Activated CD4-positive, alpha-beta T cell treated with anti-CD3 and anti-CD28 coated beads, Interleukin-2, amount 10 ng/mL, durations not matched to agents 24 days and 14 days (primary cell): ENCODE measurements around the gene PRLH. TPM values are rescaled to one million over a fixed set of nuclear protein-coding genes. Genes with fewer than 3 reads are reported as not detected.
A peak's percentile ranks its signal among the peaks of the same experiment; 100 is the strongest.
"Not testable (repeated sequence)": the region's sequence is repeated elsewhere in the genome, so short reads cannot be mapped to it uniquely, and the experiment has no call there.

Experiments used
- DNase-seq: peaks from one replicate; pipeline ENCODE4 v3.0.0; 2022
- H3K27ac Mint-ChIP-seq: one replicate; pipeline ENCODE4 v1.8.0; 2022; ENCODE audit warnings: mild to moderate bottlenecking, mixed read lengths
- H3K27me3 Mint-ChIP-seq: one replicate; pipeline ENCODE4 v1.8.0; 2022; ENCODE audit warnings: mixed read lengths
- H3K36me3 Mint-ChIP-seq: one replicate; pipeline ENCODE4 v1.8.0; 2022; ENCODE audit warnings: low read depth, mild to moderate bottlenecking, mixed read lengths
- H3K4me1 Mint-ChIP-seq: one replicate; pipeline ENCODE4 v1.8.0; 2021; ENCODE audit warnings: mixed read lengths
- H3K4me3 Mint-ChIP-seq: one replicate; pipeline ENCODE4 v1.8.0; 2022; ENCODE audit warnings: mild to moderate bottlenecking, moderate library complexity, mixed read lengths
- H3K9me3 Mint-ChIP-seq: one replicate; pipeline ENCODE4 v1.8.0; 2021; ENCODE audit warnings: mixed read lengths
- intact Hi-C: fragments of 100-400 bp; cut with micrococcal nuclease; formaldehyde crosslinking; loops from one replicate; pipeline ENCODE4 v1.15.1; 2023
- total RNA-seq: library from RNA; stranded (reverse); gene quantifications from 2 replicates; pipeline ENCODE4 v1.2.3, GENCODE V29; 2022

Gene PRLH
- total RNA-seq, 1 donor from 2014 or later = not detected

DNA sequence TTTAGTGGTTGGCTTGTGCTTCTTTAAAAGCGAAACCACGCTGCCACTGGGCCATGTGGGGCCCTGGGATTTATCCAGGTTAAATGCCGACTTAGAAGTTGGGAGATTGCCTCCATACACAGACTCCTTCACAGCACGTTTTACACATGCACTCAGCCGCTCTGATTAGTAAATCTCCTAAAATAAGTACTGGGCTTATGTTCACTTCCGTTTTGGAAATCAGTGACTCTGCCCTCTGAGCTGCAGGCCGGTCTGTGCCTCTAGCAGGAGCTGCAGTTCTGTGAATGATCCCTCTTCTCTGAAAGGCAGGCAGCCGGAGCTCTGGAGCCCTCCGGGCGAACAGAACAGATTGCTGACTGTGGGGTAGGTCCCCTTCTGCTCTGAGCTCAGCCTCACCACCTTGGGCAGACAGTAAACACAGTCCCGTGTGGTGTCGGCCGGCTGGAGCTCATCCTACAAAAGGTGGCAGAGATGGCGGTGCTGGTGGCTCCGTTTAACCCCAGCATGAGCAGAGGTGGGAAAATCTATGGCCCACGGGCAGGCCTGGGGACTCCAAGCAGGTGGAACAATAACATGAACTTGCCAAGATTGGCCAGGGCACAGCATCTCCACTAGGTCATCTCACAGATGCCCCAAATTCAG lies 34.0 kb downstream of the PRLH start:
- H3K9me3 Mint-ChIP-seq = no peaks in the 10 kb centered on the region
- H3K4me1 Mint-ChIP-seq = peaks cover 22% of the 10 kb centered on the region
- H3K4me3 Mint-ChIP-seq = no peak overlapping the region
- DNase-seq = no peak
- no peaks in the 10 kb centered on the region for H3K27me3 Mint-ChIP-seq
- no peak overlapping the region for H3K27ac Mint-ChIP-seq
- H3K36me3 Mint-ChIP-seq = no peaks in the 10 kb centered on the region
- intact Hi-C loops = no loop called here

DNA sequence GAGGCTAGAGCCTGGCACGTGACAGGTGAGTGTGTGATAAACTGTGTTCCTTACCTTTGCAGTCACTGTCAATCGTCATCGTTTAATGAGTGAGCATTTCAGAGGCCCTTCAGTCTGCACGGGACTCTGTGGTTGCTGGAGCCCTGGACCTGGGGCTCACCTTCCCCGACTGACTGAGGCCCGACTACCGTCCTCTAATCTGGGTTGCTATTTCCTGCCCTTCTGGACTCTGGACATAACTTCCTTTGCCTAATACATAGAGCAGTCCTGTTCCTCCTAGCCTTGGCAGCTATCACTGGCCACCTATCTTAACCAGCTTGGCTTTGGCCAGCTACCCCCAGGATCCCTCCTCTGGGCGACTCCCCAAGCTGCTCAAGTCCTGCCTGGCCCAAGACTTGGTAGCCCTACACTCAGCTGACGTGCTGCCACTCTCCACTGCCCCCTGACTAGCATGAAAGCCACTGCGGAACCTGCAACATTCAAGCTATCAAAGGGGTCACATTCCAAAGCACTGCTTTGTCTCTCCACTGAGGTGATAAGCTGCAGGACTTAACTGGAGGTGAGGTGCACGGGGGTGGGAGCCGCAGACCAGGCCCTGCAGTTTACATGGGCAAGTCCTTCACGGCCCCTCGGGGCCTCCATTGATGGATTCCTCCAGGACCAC lies 35.2 kb downstream of the PRLH start:
- DNase-seq = no peak
- peaks cover 22% of the 10 kb centered on the region for H3K4me1 Mint-ChIP-seq
- intact Hi-C loops = no loop called here
- no peaks in the 10 kb centered on the region for H3K36me3 Mint-ChIP-seq
- no peak overlapping the region for H3K4me3 Mint-ChIP-seq
- no peaks in the 10 kb centered on the region for H3K27me3 Mint-ChIP-seq
- H3K27ac Mint-ChIP-seq = no peak overlapping the region
- H3K9me3 Mint-ChIP-seq = no peaks in the 10 kb centered on the region

DNA sequence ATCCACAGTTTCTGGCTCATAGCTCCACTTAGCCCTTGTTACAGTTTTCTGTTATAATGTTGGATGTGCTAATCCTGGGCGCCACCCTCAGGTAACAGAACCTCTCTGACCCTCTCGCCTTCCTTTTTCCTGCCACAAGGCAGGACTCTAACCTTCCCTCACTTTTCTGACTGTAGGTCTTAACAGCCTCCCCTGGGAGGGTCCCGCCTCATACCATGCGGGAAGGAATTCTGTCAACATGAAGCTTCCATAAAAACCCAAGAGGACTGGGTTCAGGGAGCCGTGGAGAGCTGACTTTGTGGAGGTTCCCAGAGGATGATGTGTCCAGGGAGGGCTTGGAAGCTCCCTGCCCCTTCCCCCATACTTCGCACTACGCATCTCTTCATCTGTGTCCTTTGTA lies 36.0 kb downstream of the PRLH start:
- Mint-ChIP-seq H3K4me3 (no peak overlapping the region), H3K9me3 (no peaks in the 10 kb centered on the region), H3K4me1 (peaks cover 22% of the 10 kb centered on the region), H3K27ac (peak overlapping the region; percentile 9), H3K27me3 (no peaks in the 10 kb centered on the region), H3K36me3 (no peaks in the 10 kb centered on the region)
- intact Hi-C loops = no loop called here
- no peak for DNase-seq

DNA sequence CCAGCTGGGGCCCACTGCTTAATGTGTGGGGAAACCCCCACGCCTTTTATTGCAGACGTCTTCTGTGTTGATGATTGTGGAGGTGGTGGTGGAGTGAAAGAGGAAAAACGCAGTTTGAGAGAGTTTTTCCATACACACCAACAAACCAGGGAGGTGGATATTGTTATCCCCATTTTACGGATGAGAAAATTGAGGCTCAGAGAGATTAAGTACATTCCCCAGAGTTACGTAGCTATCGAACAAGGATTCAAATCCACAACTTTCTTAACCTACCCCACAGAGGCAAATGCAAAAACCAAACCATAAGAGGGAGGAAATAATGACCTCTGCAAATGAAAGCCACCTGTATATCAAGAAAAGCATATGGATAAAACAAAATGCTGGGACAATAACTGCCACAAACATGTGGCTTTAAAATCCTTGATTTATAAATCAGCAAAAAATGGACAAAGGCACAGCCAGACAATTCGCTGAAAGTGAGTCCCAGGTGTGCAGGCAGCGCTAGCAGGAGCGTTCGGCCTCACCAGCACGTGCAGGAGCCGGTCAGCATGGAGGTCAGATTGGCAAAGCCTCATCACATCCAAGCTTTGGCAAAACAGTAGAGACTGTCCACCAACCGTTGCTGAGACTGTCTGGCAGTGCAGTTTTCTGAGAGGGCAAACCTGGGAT lies 36.8 kb downstream of the PRLH start:
- H3K4me1 Mint-ChIP-seq = peaks cover 18% of the 10 kb centered on the region
- DNase-seq = no peak
- no peaks in the 10 kb centered on the region for H3K9me3 Mint-ChIP-seq
- H3K4me3 Mint-ChIP-seq = peak overlapping the region; percentile 71
- H3K27me3 Mint-ChIP-seq = peaks cover 5% of the 10 kb centered on the region
- peak overlapping the region; percentile 93 for H3K27ac Mint-ChIP-seq
- no peaks in the 10 kb centered on the region for H3K36me3 Mint-ChIP-seq
- intact Hi-C loops = no loop called here

DNA sequence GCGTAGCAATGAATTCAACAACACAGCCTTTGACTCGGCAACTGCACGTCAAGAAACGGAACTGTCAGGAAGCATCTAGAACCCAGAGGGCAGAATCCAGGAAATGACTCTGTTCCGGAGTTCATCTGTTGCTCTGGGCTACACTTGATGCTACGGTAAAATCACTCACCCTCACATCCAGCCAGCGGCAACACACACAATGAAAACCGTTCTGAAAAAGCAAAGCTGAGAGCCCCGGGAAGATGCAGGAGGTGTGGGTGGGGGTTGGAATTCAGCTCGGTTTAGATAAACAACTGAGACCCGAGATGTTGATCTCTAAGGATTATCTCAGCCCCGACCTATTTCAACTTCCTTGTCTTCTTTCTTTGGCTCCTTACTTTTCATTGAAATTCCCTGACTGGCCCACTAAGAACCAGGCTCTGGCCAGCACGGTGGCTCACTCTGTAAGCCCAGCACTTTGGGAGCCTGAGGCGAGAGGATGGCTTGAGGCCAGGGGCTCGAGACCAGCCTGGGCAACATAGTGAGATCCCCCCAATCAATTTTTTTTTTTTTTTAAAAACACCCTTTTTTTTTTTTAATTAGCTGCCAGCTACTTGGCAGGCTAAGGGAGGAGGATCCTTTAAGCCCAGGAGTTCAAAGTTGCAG lies 37.5 kb downstream of the PRLH start:
- intact Hi-C loops = no loop called here
- H3K4me3 Mint-ChIP-seq = peak overlapping the region; percentile 71
- peaks cover 17% of the 10 kb centered on the region for H3K4me1 Mint-ChIP-seq
- no peaks in the 10 kb centered on the region for H3K36me3 Mint-ChIP-seq
- peak overlapping the region; percentile 93 for H3K27ac Mint-ChIP-seq
- DNase-seq = peak; percentile 89
- H3K9me3 Mint-ChIP-seq = no peaks in the 10 kb centered on the region
- H3K27me3 Mint-ChIP-seq = peaks cover 12% of the 10 kb centered on the region

DNA sequence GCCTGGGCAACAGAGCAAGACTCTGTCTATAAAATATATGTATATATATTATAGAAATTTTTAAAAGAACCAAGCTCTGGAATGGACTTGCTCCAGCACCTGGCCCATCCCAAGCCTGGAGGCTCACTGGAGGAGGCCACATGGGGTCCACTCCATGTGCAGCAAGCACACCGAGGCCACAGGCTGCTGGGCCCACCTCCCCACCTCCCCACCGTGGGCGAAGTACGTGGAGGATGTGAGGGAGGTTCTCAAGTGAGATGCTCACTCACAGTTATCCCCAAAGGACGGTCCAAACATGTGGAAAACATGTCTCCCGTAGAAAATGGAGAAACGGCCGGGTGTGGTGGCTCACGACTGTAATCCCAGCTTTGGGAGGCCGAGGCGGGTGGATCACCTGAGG lies 38.0 kb downstream of the PRLH start:
- Mint-ChIP-seq H3K9me3 (no peaks in the 10 kb centered on the region), H3K27ac (peak overlapping the region; percentile 93), H3K36me3 (no peaks in the 10 kb centered on the region), H3K4me1 (peaks cover 17% of the 10 kb centered on the region), H3K27me3 (peaks cover 13% of the 10 kb centered on the region), H3K4me3 (no peak overlapping the region)
- no peak for DNase-seq
- intact Hi-C loops = no loop called here

DNA sequence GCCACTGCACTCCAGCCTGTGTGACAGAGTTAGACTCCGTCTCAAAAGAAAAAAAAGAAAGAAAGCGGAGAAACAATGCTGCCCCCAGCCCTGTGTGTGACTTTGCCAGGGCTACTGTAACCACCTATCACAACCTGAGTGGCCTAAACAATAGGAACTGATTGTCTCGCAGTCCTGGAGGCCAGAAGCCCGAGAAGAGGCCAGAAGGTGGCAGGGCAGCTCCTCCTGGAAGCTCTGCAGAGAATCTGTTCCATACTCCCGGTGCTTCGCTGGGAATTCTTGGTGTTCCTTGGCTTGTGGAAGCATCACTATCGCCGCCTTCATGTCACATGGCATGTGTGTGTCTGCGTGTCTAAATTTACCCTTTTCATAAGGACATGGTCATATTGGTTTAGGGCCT lies 38.6 kb downstream of the PRLH start:
- DNase-seq = no peak
- peaks cover 17% of the 10 kb centered on the region for H3K4me1 Mint-ChIP-seq
- H3K36me3 Mint-ChIP-seq = no peaks in the 10 kb centered on the region
- peaks cover 18% of the 10 kb centered on the region for H3K27me3 Mint-ChIP-seq
- peak overlapping the region; percentile 42 for H3K27ac Mint-ChIP-seq
- intact Hi-C loops = no loop called here
- no peak overlapping the region for H3K4me3 Mint-ChIP-seq
- no peaks in the 10 kb centered on the region for H3K9me3 Mint-ChIP-seq

DNA sequence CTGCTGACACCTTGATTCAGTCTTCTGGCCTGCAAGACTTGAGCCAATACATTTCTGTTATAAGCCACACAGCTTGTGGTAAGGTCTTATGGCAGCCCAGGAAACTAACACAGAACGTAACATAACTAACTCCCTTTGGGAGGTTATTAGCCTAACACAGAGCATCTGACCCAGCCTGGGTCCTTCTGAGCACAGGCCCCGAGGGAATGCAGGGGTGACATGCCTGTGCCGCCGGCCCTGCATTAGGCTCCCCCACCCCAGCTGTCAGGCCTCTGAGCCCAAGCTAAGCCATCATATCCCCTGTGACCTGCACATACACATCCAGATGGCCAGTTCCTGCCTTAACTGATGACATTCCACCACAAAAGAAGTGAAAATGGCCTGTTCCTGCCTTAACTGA lies 40.1 kb downstream of the PRLH start:
- H3K9me3 Mint-ChIP-seq, H3K36me3 Mint-ChIP-seq, DNase-seq, H3K27ac Mint-ChIP-seq, H3K4me3 Mint-ChIP-seq, intact Hi-C loops: not testable (repeated sequence)
- Mint-ChIP-seq H3K27me3 (peaks cover 19% of the 10 kb centered on the region), H3K4me1 (peaks cover 17% of the 10 kb centered on the region)

DNA sequence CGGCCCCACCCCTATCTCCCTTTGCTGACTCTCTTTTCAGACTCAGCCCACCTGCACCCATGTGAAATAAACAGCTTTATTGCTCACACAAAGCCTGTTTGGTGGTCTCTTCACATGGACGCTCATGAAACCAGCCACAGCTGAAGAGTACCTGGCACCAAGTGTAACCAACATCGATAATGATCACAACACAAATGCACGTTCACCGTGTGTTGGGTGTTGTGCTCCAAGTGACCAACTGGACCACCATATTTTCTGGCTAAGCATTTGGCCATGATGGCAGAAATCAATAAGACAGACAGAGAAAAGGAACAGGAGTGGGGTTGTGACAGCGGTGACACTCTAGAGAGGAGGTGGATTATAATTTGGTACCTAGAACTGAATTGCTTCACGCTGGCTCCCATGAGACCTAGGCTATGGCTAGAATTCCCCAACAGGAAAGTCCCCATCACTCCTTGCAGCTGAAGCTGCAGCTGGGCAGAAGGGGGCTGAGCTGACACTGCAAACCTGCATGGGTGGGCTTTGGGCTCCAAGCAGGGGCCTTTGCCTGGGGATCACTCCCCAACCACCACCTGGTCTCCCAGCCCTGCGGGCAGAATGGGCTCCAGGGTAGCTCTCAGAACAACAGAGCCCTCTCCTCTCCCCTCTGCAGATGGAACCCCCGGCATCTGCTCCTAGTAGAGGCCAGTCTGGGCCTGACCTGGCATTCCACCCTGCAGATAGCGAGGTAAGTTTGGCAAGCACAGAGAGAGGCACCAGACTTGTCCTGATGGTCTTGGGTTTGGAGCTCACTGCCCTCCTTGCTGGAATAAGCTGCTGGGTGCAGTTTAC lies 46.4 kb downstream of the PRLH start:
- H3K4me1 Mint-ChIP-seq = peaks cover 13% of the 10 kb centered on the region
- H3K36me3 Mint-ChIP-seq = no peaks in the 10 kb centered on the region
- H3K9me3 Mint-ChIP-seq = no peaks in the 10 kb centered on the region
- intact Hi-C loops = no loop called here
- no peak overlapping the region for H3K27ac Mint-ChIP-seq
- no peak for DNase-seq
- H3K4me3 Mint-ChIP-seq = no peak overlapping the region
- H3K27me3 Mint-ChIP-seq = peaks cover 17% of the 10 kb centered on the region

DNA sequence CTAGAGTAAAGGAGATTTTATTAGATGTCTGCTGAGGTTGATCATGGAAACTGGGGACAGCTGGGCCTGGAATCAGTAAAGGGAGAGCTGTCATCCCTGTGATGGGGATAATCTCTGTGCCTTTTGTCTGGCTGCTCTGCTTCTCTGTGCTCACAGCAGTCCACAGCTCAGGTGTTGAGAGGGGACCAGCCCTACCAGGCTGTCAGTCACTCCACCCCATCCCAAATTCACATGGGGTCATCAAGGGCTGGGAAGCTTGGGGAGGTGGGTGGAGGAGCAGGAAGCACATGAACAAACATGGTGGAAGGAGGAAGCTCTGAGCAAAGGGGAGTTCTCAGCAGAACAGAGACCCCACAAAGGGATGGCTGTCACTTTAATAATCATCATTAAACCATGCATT lies 47.3 kb downstream of the PRLH start:
- no peak overlapping the region for H3K27ac Mint-ChIP-seq
- intact Hi-C loops = no loop called here

DNA sequence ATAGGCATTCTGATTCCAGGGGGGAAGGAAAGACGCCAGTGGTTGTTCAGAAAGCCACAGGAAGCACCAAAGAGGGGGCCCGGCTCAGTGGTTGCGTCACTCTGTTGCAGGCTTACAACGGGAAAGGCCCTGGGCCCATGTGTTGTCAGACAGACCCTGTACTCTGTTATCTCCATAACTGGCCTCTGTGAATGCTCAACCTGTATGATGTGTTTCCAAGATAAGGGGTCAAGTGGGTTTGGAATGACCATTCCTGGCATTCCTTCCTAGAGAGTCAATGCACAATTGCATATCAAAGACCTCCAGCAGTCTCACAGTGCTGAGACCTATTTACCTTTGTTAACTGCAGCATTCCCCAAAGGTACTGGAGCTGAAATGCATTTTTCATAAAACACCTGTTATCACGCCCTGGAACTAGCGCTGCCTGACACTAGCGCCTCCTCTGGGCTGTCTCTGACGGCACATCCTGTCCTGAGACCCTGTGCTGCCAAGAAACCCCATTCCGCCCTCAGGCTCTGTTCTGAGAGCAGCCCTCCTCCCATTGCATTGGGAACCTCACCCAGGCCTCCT lies 47.9 kb downstream of the PRLH start:
- Mint-ChIP-seq H3K4me3 (no peak overlapping the region), H3K27me3 (peaks cover 13% of the 10 kb centered on the region), H3K27ac (no peak overlapping the region), H3K36me3 (no peaks in the 10 kb centered on the region), H3K4me1 (peaks cover 13% of the 10 kb centered on the region), H3K9me3 (no peaks in the 10 kb centered on the region)
- no peak for DNase-seq
- intact Hi-C loops = no loop called here

More for the DNA sequence above, 47.3 kb downstream of the PRLH start:
- peaks cover 13% of the 10 kb centered on the region for H3K4me1 Mint-ChIP-seq
- H3K36me3 Mint-ChIP-seq = no peaks in the 10 kb centered on the region
- H3K9me3 Mint-ChIP-seq = no peaks in the 10 kb centered on the region
- peaks cover 14% of the 10 kb centered on the region for H3K27me3 Mint-ChIP-seq
- no peak overlapping the region for H3K4me3 Mint-ChIP-seq
- DNase-seq = no peak

DNA sequence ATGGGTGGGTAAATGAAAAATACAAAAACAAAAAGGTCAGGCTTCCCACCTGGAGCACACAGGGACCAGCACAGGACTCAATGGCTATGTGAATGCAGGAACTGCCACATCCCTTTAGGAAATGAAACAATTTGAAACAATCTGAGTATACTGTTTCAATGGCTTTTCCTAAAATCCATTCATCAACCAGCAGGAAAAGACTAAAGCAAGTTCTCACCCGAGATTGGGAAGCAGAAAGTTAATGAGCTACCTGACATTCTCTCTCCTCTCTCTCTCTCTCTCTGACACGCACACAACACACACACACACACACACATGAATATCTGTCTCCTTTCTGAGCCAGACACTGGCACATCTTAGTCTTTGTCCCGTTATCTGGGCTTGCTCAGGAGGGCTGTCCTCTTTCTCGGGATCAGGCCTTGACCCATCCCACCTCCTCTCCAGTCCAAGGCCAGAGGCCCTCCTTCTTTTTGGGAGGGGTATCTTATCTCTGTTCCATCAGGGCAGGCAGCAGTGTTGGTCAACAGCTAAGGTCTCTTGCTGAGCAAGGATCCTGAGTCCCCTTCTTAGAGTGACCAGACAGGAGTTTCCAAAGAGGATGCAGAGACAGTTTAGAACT lies 49.4 kb downstream of the PRLH start:
- H3K27me3 Mint-ChIP-seq = peaks cover 7% of the 10 kb centered on the region
- intact Hi-C loops = no loop called here
- no peak overlapping the region for H3K4me3 Mint-ChIP-seq
- no peaks in the 10 kb centered on the region for H3K9me3 Mint-ChIP-seq
- H3K4me1 Mint-ChIP-seq = peaks cover 13% of the 10 kb centered on the region
- no peak overlapping the region for H3K27ac Mint-ChIP-seq
- no peaks in the 10 kb centered on the region for H3K36me3 Mint-ChIP-seq
- no peak for DNase-seq

DNA sequence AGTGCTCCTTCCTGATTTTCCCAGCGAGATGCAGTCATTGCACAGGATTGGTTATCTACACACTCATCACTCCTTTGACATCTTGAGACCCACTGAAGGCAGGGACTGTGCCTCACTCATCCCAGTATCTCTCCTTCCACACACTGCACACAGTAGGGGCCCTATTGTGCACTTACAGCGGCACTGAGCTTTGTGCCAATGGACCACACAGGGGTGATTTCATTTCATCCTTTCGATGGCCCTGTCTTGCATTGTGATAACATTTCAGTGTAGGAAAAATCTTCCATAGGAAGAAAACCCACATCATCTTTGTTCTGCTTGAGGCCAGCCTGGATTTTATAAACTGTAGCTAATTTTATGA lies 50.0 kb downstream of the PRLH start:
- intact Hi-C loops = no loop called here
- H3K4me3 Mint-ChIP-seq = no peak overlapping the region
- no peak for DNase-seq
- no peak overlapping the region for H3K27ac Mint-ChIP-seq
- no peaks in the 10 kb centered on the region for H3K9me3 Mint-ChIP-seq
- peaks cover 13% of the 10 kb centered on the region for H3K4me1 Mint-ChIP-seq
- H3K36me3 Mint-ChIP-seq = no peaks in the 10 kb centered on the region
- peaks cover 7% of the 10 kb centered on the region for H3K27me3 Mint-ChIP-seq
